Epithelial cell of esophagus (primary cell): ENCODE data around the gene BMF.

ENCODE experiments used
- DNase-seq: peaks from one replicate; pipeline ENCODE4 v3.0.0; 2010; ENCODE audit warnings: low read depth
- H3K4me3 ChIP-seq: 2 replicates; pipeline ENCODE4 v1.5.1; 2011; ENCODE audit warnings: mild to moderate bottlenecking, low read length, control low read depth
- CTCF ChIP-seq: IDR thresholded peaks from 2 replicates; pipeline ENCODE4 v1.5.1; 2011; ENCODE audit warnings: low read depth, mild to moderate bottlenecking, low read length, control low read depth, inconsistent platforms; ENCODE audit not compliant: insufficient read depth; ENCODE audit errors: missing control alignments

The BMF gene

DNA sequence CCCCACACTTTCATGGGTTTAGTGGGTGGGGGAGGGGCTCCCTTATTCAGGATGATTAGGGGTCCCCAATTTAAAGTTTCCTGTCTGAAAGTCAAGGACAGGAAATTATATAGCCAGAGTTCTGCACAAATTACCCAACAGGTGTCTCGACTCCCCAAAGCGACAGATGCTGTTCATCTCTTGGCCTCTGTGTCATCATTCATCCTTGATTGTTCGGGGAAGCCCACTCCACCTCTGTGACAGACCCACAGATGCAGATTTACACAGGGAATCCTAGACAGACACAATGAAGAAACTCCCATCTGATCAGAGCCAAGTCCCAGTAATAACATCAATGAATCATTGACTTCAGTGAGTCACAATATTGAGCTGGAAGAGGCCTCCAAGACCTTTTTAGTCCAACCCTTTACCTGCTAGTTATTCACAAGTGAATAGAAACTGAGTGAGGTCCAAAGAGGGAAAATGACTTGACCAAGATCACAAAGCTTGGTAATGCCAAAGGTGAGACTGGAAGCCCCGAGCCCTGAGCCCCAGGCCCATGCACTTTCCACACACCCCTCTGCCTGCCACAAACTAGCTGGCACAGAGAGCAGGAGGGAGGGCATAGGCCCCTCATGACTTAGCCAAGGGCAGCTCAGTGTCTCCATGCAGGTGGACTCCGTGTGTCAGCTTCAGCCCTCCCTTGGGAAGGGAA, 61.8 kb downstream of the BMF start:
- TF ChIP-seq CTCF = no peak
- DNase-seq = peak; percentile 87
- H3K4me3 ChIP-seq = no peak overlapping the region

DNA sequence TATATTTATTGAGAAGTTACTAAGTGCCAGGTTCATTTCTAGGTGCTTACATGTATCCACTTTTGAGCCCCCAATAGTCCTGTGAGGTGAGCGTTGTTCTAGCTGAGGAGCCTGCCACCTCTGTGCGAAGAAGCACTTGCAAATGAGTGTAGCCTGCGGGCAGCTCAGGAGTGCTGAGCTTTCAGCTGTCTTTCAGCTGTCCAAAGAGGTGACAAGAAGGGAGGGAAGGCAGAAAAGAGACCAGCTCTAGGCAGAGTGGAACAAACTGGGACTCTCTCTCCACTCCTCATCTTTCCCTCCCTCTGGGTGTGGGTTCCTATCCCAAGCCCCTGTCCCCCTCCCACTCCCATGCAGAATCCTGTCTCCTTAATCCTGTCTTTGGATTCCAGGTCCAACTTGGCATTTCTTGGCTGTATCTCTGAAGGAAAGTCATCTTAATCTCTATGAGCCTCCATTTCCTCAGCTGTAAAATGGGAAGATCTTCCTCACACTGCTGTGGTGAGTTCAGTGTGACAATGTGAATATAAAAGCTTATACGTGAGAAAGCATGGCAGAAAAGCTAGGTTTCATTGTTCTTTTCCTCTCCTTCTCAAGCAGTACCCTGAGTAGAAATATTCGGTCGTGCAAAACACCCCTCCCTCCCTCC, 63.0 kb downstream of the BMF start:
- TF ChIP-seq CTCF = no peak
- DNase-seq = peak; percentile 35
- H3K4me3 ChIP-seq = no peak overlapping the region

- no peak overlapping the region for H3K4me3 ChIP-seq
- DNase-seq = peak; percentile 85
- peak; percentile 92 for TF ChIP-seq CTCF
These were observed 63.7 kb downstream of the BMF start for GRCh38 chr15:40044717-40045571.

DNA sequence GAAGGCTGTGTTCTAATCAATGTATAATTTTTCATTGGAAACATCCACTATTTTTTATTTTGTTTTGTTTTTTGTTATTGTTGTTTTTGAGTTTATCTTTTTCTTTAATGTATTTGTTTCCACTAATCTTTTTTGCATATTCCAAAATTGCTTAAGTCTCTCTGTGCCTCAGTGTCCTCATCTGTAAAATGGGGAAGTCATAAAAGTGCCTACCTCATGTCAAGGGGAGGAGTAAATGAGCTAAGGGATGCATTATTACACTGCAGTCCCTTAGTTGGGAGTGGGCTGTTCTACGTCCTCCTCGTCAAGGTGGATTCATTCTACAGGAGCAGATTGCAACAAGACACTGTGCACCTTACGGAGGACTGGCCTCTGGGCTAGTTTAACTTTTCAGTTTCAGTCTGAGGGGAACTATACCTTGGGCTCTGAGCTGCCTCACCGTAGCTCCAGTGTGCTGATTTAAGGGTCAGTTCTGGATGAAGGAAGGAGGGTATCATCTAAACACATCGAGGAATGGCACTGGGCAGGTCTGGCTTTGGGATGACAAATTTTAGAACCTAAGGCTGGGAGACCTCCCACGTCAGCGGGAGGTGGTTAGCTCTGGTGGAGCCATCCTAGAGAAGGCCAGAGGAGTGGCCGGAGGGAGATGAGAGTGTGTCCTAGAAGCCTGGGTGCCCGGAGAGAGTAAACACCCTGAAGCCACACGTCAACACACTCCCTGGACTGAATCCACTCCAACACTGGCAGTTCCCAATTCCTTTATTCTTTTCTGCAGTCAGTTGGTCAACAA, 64.6 kb downstream of the BMF start:
- no peak for TF ChIP-seq CTCF
- DNase-seq = no peak
- H3K4me3 ChIP-seq = no peak overlapping the region

- H3K4me3 ChIP-seq = no peak overlapping the region
- DNase-seq = no peak
- TF ChIP-seq CTCF = no peak
These were observed 65.8 kb downstream of the BMF start for GRCh38 chr15:40042791-40043320.

GRCh38 chr15:40040770-40041169, 67.9 kb downstream of the BMF start:
- DNase-seq = no peak
- no peak for TF ChIP-seq CTCF
- no peak overlapping the region for H3K4me3 ChIP-seq
